ENCODE data around the gene CALHM1. TPM values are rescaled to one million over a fixed set of nuclear protein-coding genes. Genes with fewer than 3 reads are reported as not detected.

The CALHM1 gene, protein sequence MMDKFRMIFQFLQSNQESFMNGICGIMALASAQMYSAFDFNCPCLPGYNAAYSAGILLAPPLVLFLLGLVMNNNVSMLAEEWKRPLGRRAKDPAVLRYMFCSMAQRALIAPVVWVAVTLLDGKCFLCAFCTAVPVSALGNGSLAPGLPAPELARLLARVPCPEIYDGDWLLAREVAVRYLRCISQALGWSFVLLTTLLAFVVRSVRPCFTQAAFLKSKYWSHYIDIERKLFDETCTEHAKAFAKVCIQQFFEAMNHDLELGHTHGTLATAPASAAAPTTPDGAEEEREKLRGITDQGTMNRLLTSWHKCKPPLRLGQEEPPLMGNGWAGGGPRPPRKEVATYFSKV
- not detected in 2 replicates for total RNA-seq

DNA sequence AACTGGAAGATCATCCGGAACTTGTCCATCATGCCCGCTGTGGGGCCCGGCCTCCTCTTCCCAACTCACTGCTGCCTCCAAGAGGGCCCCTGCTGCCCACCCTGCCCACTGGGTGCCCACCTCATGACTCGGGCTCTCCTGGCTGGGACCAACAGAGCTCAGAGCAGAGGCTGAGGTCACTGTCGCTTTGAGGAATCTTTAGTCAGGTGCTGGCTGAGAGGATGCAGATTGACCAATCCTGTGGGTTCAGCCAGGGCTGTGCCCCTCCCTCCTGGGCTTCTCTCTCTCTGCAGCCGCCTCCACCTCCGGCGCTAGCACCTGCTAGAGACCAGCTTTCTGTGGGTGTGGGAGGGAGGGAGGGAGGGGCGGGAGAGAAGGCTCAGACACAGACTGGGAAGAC, at the start of gene CALHM1:
Gene CALHM1, minus strand, starts transcription at position 181 of the 400 bp plus-strand sequence. Its CDS starts 149 bp downstream, at position 32.

DNA sequence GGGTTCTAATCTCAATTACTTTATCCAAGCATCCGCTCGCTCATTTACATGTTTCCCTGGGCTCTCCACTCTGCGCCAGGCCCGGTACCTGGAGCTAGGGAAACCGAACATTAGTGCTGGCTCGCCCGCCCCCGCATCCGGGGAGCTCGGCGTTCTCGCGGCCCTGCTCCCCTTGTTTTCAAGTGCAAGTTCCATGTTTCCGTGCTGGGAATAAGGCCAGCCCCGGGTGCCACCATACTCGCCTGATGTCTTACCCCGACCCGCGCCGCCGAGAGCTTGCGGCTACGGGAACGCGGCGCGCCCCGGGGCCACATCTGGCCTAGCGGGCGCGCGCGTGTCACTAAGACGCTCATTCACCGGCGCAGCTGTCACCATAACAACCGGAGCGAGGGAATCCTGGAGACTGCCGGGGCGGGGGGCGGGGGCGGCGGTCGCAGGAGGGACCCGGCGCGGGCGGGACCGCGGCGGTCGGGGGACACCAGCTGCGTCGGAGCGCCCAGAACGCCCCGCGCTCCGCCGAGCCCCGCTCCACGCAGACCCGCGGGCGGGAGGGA, 34.7 kb upstream of the CALHM1 start, which contains the start of gene NEURL1:
Gene NEURL1, plus strand, starts transcription at position 344 of the 554 bp plus-strand sequence. CDS start 683 bp downstream, outside the sequence.

DNA sequence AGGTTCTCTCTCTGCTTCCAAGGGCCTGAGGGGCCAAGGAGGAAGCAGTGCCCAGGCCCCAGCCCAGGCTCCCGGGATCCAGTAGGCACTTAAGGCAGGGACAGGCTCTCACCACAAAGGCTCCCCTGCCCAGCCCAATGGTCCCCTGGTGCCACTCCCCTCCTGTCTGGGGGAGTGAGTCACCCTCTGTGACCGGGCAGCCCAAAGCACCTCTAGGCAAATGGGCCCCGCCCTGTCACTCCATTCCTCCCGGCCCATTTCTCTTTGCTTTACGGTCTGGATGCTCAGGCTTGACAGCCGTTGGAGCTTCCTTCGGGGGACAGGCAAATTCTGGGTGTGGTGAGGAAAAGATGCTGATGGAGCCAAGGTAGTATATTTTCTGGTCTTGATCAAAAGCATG, 20.4 kb upstream of the CALHM1 start, which contains the start of gene CALHM3:
Gene CALHM3, minus strand, starts transcription at position 106 of the 400 bp plus-strand sequence. CDS start 208 bp downstream, outside the sequence.

DNA sequence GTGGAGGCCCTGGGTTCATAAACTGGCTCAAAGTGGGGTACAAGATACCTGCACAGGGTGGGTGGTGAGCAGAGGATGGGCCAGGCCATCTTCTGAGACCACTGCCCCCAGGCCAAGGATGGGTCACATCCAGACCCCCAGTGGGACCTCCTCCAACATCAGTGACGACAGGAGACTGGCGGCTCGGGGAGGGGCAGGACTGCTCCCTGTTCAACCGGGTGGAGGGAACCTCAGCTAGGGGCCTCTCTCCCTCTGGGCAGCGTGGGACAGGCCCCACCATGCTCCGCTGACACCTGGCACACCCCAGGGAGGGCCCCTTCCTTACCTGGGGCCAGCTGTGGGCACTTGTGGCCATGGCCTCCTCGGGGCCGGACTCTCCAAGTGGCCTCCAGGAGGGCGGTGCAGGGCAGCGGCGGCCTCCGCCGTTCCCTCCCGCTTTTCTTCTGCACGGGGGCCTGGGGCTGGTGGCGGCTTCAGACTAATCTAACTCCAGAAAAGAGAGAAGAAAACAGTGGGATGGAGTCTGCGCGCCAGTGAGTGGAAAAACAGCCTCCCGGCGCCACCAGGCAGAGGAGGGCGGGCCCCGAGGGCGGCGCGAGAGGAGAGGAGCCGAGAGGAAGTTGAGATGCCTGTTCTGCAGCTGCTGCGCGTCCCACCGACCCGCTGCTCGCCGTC, 6.7 kb downstream of the CALHM1 start, which contains the start of gene CALHM2:
Gene CALHM2, minus strand, starts transcription at position 540 of the 675 bp plus-strand sequence. CDS start 2,429 bp downstream, outside the sequence.

Other genes with a start within 250 kb of the CALHM1 start
- gene RPEL1, start 213.0 kb downstream of the CALHM1 start, total RNA-seq = 0.12 TPM in 1 of 2 replicates, not detected in the other
- 0.26 and 0.44 TPM in 2 replicates for gene INA, start 181.8 kb downstream of the CALHM1 start, total RNA-seq
- 10.9 and 13.1 TPM in 2 replicates for gene PCGF6, start 107.8 kb downstream of the CALHM1 start, total RNA-seq
- 2.3 and 2.6 TPM in 2 replicates for gene TAF5, start 90.9 kb downstream of the CALHM1 start, total RNA-seq
- 149 and 155 TPM in 2 replicates for gene ATP5MK, start 62.4 kb downstream of the CALHM1 start, total RNA-seq
- 23.6 and 31.7 TPM in 2 replicates for gene PDCD11, start 62.3 kb downstream of the CALHM1 start, total RNA-seq
- gene CALHM2, start 6.5 kb downstream of the CALHM1 start, total RNA-seq = 30.1 and 38.6 TPM in 2 replicates
- not detected in 2 replicates for gene CALHM3, start 20.3 kb upstream of the CALHM1 start, total RNA-seq
- under 0.01 TPM in 2 replicates for gene NEURL1, start 34.8 kb upstream of the CALHM1 start, total RNA-seq

Data from aortic smooth muscle cell (primary cell).